ENCODE data around the gene DDX1. TPM values are rescaled to one million over a fixed set of nuclear protein-coding genes. Genes with fewer than 3 reads are reported as not detected.
A peak's percentile ranks its signal among the peaks of the same experiment; 100 is the strongest.

Gene DDX1
- total RNA-seq, 5 donors from 2014 or later (not counting 1 experiment from before 2014, with no cell fraction given), result 43.0 to 46.9 (median 45.8) TPM

DNA sequence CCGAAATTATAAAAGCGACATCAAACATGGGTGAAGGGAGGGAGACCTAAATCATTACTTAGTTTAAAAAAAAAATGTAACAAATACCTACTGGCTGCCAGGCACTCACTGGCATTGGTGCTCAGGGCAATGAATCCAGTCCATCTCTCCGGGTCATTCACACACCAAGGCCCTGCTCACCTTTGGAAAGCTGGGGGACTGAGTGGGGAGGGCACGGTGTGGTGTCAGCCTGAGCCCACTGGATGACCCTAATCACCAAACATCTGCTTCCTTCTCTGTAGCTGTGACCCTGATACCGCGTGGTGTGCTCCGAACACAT, 336 bp upstream of the DDX1 start:
- 0% methylated on average over 4 of the region's 7 CpGs for WGBS (ENCODE audit: insufficient coverage)
- ChIA-PET POLR2A (interaction anchor here in 1 of 2 donors (0.6 to 1.4 kb wide), 2 partner anchors 13 to 29 kb away, joined by 3 read pairs; no protein-coding TSS in a partner anchor), CTCF (interaction anchor here (0.6 to 1.4 kb wide), 2 partner anchors 14 to 15 kb away, joined by 3 read pairs; no protein-coding TSS in a partner anchor)
- Histone ChIP-seq H3K9me3 (no peaks in the 10 kb centered on the region), H3K4me3 (ENCODE audit: control insufficient read depth in 1 of 2, extremely low read depth in 1 of 2, low read length in 1 of 2) (peak overlapping the region; percentile 86 to 96), H3K36me3 (ENCODE audit: control insufficient read depth in 2 of 2, extremely low read depth in 1 of 2, insufficient read depth in 1 of 2, low read length in 1 of 2) (peaks cover 4 to 16% of the 10 kb centered on the region in 2 donors), H3K27me3 (replicated peaks in 1 of 2; ENCODE audit: control insufficient read depth in 2 of 2, extremely low read depth in 1 of 2, insufficient read depth in 2 of 2, low read length in 1 of 2) (no peaks in the 10 kb centered on the region), H3K27ac (ENCODE audit: low read length) (peak overlapping the region; percentile 73), H3K4me1 (ENCODE audit: control insufficient read depth in 1 of 2, extremely low read depth in 1 of 2, insufficient read depth in 2 of 2, low read length in 2 of 2) (peaks cover 10 to 16% of the 10 kb centered on the region in 2 experiments)
- ATAC-seq (replicated peaks in 1 of 4) (peak in 3 of 4 experiments; percentile 54 to 61 (median 55)), DNase-seq (no peak)
- peaks cover 35 to 45% (median 40%) of the 10 kb centered on the region in 3 donors for H3K4me1 Mint-ChIP-seq
- H3K27ac Mint-ChIP-seq, result peak overlapping the region; percentile 92 to 96
- H3K27me3 Mint-ChIP-seq, result peaks cover 0 to 2% of the 10 kb centered on the region in 2 donors
- peaks cover 14% of the 10 kb centered on the region for H3K36me3 Mint-ChIP-seq
- peak overlapping the region; percentile 91 to 93 (median 92) for H3K4me3 Mint-ChIP-seq
- no peaks in the 10 kb centered on the region for H3K9me3 Mint-ChIP-seq

DNA sequence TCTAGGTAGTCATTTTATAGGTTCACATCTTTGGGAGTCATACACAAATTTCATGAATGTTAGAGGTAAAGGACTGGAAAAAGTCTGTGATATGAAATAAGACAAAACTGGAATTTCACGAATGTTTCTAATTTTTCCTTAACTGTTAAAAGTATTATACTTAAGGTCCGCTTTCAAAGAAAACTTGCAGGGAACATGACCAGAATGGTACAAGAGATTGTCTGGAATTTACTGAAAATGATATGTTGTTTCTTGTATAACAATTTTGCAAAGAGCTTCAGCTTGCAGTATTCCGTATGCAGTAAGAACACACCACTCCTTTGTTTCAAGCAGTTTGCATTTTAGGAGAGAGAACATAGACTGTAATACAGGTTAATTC, 1.6 kb downstream of the DDX1 start:
- ATAC-seq (replicated peaks in 1 of 4), result no peak
- Mint-ChIP-seq H3K9me3 (no peaks in the 10 kb centered on the region), H3K36me3 (peaks cover 26% of the 10 kb centered on the region), H3K4me3 (peak overlapping the region; percentile 91 to 93 (median 92)), H3K27me3 (no peaks in the 10 kb centered on the region), H3K27ac (peak overlapping the region in 1 of 2 donors; percentile 21), H3K4me1 (peaks cover 37 to 47% (median 42%) of the 10 kb centered on the region in 3 donors)
- Histone ChIP-seq H3K36me3 (ENCODE audit: control insufficient read depth in 2 of 2, extremely low read depth in 1 of 2, insufficient read depth in 1 of 2, low read length in 1 of 2) (peaks cover 4 to 31% of the 10 kb centered on the region in 2 donors), H3K9me3 (no peaks in the 10 kb centered on the region), H3K27ac (ENCODE audit: low read length) (no peak overlapping the region), H3K4me1 (ENCODE audit: control insufficient read depth in 1 of 2, extremely low read depth in 1 of 2, insufficient read depth in 2 of 2, low read length in 2 of 2) (peaks cover 10 to 16% of the 10 kb centered on the region in 2 experiments), H3K27me3 (replicated peaks in 1 of 2; ENCODE audit: control insufficient read depth in 2 of 2, extremely low read depth in 1 of 2, insufficient read depth in 2 of 2, low read length in 1 of 2) (no peaks in the 10 kb centered on the region), H3K4me3 (ENCODE audit: control insufficient read depth in 1 of 2, extremely low read depth in 1 of 2, low read length in 1 of 2) (no peak overlapping the region)
- ChIA-PET CTCF (interaction anchor here (0.6 to 2.0 kb wide), 3 partner anchors 16 to 35 kb away, joined by 3 to 12 read pairs (median 7); no protein-coding TSS in a partner anchor), POLR2A (no interaction called here)
- WGBS (ENCODE audit: insufficient coverage), result no CpG with 5 or more reads among the region's 3 CpGs
- no peak for DNase-seq

- ATAC-seq (replicated peaks in 1 of 4) (no peak), DNase-seq (no peak)
- H3K27me3 ChIP-seq (replicated peaks in 1 of 2; ENCODE audit: control insufficient read depth in 2 of 2, extremely low read depth in 1 of 2, insufficient read depth in 2 of 2, low read length in 1 of 2), result no peaks in the 10 kb centered on the region
- H3K27ac ChIP-seq (ENCODE audit: low read length), result no peak overlapping the region
- Mint-ChIP-seq H3K4me3 (no peak overlapping the region), H3K4me1 (peaks cover 37 to 45% (median 40%) of the 10 kb centered on the region in 3 donors), H3K27me3 (no peaks in the 10 kb centered on the region), H3K36me3 (peaks cover 31% of the 10 kb centered on the region), H3K9me3 (no peaks in the 10 kb centered on the region), H3K27ac (no peak overlapping the region)
- WGBS (ENCODE audit: insufficient coverage), result no CpG with 5 or more reads among the region's 5 CpGs
- peaks cover 4 to 40% of the 10 kb centered on the region in 2 donors for H3K36me3 ChIP-seq (ENCODE audit: control insufficient read depth in 2 of 2, extremely low read depth in 1 of 2, insufficient read depth in 1 of 2, low read length in 1 of 2)
- H3K4me1 ChIP-seq (ENCODE audit: control insufficient read depth in 1 of 2, extremely low read depth in 1 of 2, insufficient read depth in 2 of 2, low read length in 2 of 2), result peaks cover 10 to 16% of the 10 kb centered on the region in 2 experiments
- POLR2A ChIA-PET, result interaction anchor here (0.7 kb wide), 2 partner anchors 18 to 97 kb away, joined by 3 read pairs; no protein-coding TSS in a partner anchor
- H3K9me3 ChIP-seq, result no peaks in the 10 kb centered on the region
- no peak overlapping the region for H3K4me3 ChIP-seq (ENCODE audit: control insufficient read depth in 1 of 2, extremely low read depth in 1 of 2, low read length in 1 of 2)
- CTCF ChIA-PET, result interaction anchor here (1.9 to 2.0 kb wide), 2 partner anchors 17 to 19 kb away, joined by 7 to 12 read pairs; no protein-coding TSS in a partner anchor
These were observed 2.9 kb downstream of the DDX1 start for GRCh38 chr2:15594291-15595256.

GRCh38 chr2:15595342-15595905, 3.8 kb downstream of the DDX1 start:
- H3K4me1 Mint-ChIP-seq, result peaks cover 37 to 43% (median 40%) of the 10 kb centered on the region in 3 donors
- WGBS (ENCODE audit: insufficient coverage), result 100% methylated on average over 1 of the region's 6 CpGs
- no peak overlapping the region for H3K4me3 ChIP-seq (ENCODE audit: control insufficient read depth in 1 of 2, extremely low read depth in 1 of 2, low read length in 1 of 2)
- H3K4me3 Mint-ChIP-seq, result no peak overlapping the region
- ATAC-seq (replicated peaks in 1 of 4) (no peak), DNase-seq (no peak)
- ChIA-PET CTCF (interaction anchor here (1.9 to 2.0 kb wide), 2 partner anchors 18 to 19 kb away, joined by 7 to 12 read pairs; no protein-coding TSS in a partner anchor), POLR2A (interaction anchor here in 1 of 2 donors (0.6 to 0.7 kb wide), 2 partner anchors 19 to 22 kb away, joined by 3 read pairs; no protein-coding TSS in a partner anchor)
- peaks cover 4 to 48% of the 10 kb centered on the region in 2 donors for H3K36me3 ChIP-seq (ENCODE audit: control insufficient read depth in 2 of 2, extremely low read depth in 1 of 2, insufficient read depth in 1 of 2, low read length in 1 of 2)
- H3K4me1 ChIP-seq (ENCODE audit: control insufficient read depth in 1 of 2, extremely low read depth in 1 of 2, insufficient read depth in 2 of 2, low read length in 2 of 2), result peaks cover 10 to 16% of the 10 kb centered on the region in 2 experiments
- H3K27me3 Mint-ChIP-seq, result no peaks in the 10 kb centered on the region
- H3K36me3 Mint-ChIP-seq, result peaks cover 35% of the 10 kb centered on the region
- no peaks in the 10 kb centered on the region for H3K9me3 Mint-ChIP-seq
- no peak overlapping the region for H3K27ac Mint-ChIP-seq
- H3K27me3 ChIP-seq (replicated peaks in 1 of 2; ENCODE audit: control insufficient read depth in 2 of 2, extremely low read depth in 1 of 2, insufficient read depth in 2 of 2, low read length in 1 of 2), result no peaks in the 10 kb centered on the region
- H3K27ac ChIP-seq (ENCODE audit: low read length), result no peak overlapping the region
- no peaks in the 10 kb centered on the region for H3K9me3 ChIP-seq

- no peak overlapping the region for H3K4me3 Mint-ChIP-seq
These were observed 4.3 kb downstream of the DDX1 start for GRCh38 chr2:15595936-15596335.

GRCh38 chr2:15596350-15596749, 4.7 kb downstream of the DDX1 start:
- ChIA-PET POLR2A (interaction anchor here in 1 of 2 donors (0.6 kb wide), 1 partner anchor 23 kb away, joined by 3 read pairs; no protein-coding TSS in a partner anchor), CTCF (no interaction called here)
- no peak overlapping the region for H3K27ac Mint-ChIP-seq
- no CpG with 5 or more reads among the region's 2 CpGs for WGBS (ENCODE audit: insufficient coverage)
- Histone ChIP-seq H3K27ac (ENCODE audit: low read length) (no peak overlapping the region), H3K27me3 (replicated peaks in 1 of 2; ENCODE audit: control insufficient read depth in 2 of 2, extremely low read depth in 1 of 2, insufficient read depth in 2 of 2, low read length in 1 of 2) (no peaks in the 10 kb centered on the region), H3K36me3 (ENCODE audit: control insufficient read depth in 2 of 2, extremely low read depth in 1 of 2, insufficient read depth in 1 of 2, low read length in 1 of 2) (peaks cover 4 to 57% of the 10 kb centered on the region in 2 donors), H3K4me1 (ENCODE audit: control insufficient read depth in 1 of 2, extremely low read depth in 1 of 2, insufficient read depth in 2 of 2, low read length in 2 of 2) (peaks cover 6 to 7% of the 10 kb centered on the region in 2 experiments), H3K9me3 (no peaks in the 10 kb centered on the region), H3K4me3 (ENCODE audit: control insufficient read depth in 1 of 2, extremely low read depth in 1 of 2, low read length in 1 of 2) (no peak overlapping the region)
- peaks cover 30 to 38% (median 34%) of the 10 kb centered on the region in 3 donors for H3K4me1 Mint-ChIP-seq
- DNase-seq (no peak), ATAC-seq (replicated peaks in 1 of 4) (no peak)
- H3K9me3 Mint-ChIP-seq, result no peaks in the 10 kb centered on the region
- no peak overlapping the region for H3K4me3 Mint-ChIP-seq
- peaks cover 43% of the 10 kb centered on the region for H3K36me3 Mint-ChIP-seq
- no peaks in the 10 kb centered on the region for H3K27me3 Mint-ChIP-seq

More at GRCh38 chr2:15595936-15596335, 4.3 kb downstream of the DDX1 start:
- Mint-ChIP-seq H3K4me1 (peaks cover 34 to 42% (median 38%) of the 10 kb centered on the region in 3 donors), H3K36me3 (peaks cover 39% of the 10 kb centered on the region), H3K9me3 (no peaks in the 10 kb centered on the region), H3K27ac (no peak overlapping the region), H3K27me3 (no peaks in the 10 kb centered on the region)
- no peak for DNase-seq
- peaks cover 4 to 53% of the 10 kb centered on the region in 2 donors for H3K36me3 ChIP-seq (ENCODE audit: control insufficient read depth in 2 of 2, extremely low read depth in 1 of 2, insufficient read depth in 1 of 2, low read length in 1 of 2)
- H3K9me3 ChIP-seq, result no peaks in the 10 kb centered on the region
- no peak overlapping the region for H3K27ac ChIP-seq (ENCODE audit: low read length)
- ATAC-seq (replicated peaks in 1 of 4), result no peak
- H3K4me3 ChIP-seq (ENCODE audit: control insufficient read depth in 1 of 2, extremely low read depth in 1 of 2, low read length in 1 of 2), result no peak overlapping the region
- H3K27me3 ChIP-seq (replicated peaks in 1 of 2; ENCODE audit: control insufficient read depth in 2 of 2, extremely low read depth in 1 of 2, insufficient read depth in 2 of 2, low read length in 1 of 2), result no peaks in the 10 kb centered on the region
- peaks cover 10 to 11% of the 10 kb centered on the region in 2 experiments for H3K4me1 ChIP-seq (ENCODE audit: control insufficient read depth in 1 of 2, extremely low read depth in 1 of 2, insufficient read depth in 2 of 2, low read length in 2 of 2)
- ChIA-PET CTCF (no interaction called here), POLR2A (interaction anchor here in 1 of 2 donors (0.6 kb wide), 1 partner anchor 23 kb away, joined by 3 read pairs; no protein-coding TSS in a partner anchor)
- 100% methylated on average over 3 of the region's 4 CpGs for WGBS (ENCODE audit: insufficient coverage)
